OCI-LY1 (cell line): Measurements from ENCODE around the gene C13orf46.

Experiments
- H2AFZ ChIP-seq: fragments of 200-600 bp; sonication (generic), shearing (Covaris generic); 2 replicates; pipeline ENCODE4 v1.6.0; 2014; ENCODE audit warnings: antibody characterized with exemption, mild to moderate bottlenecking, low read length
- H3F3A ChIP-seq: fragments of 200-600 bp; sonication (generic), shearing (Covaris generic); 2 replicates; pipeline ENCODE4 v1.6.0; 2014; ENCODE audit warnings: mild to moderate bottlenecking, antibody characterized with exemption, low read length, moderate library complexity; ENCODE audit not compliant: insufficient read depth
- H3K27ac ChIP-seq: fragments of 200-600 bp; sonication (generic); 2 replicates; pipeline ENCODE4 v1.5.1; 2014; ENCODE audit warnings: low read length, mixed run types, mild to moderate bottlenecking, low read depth; ENCODE audit not compliant: poor library complexity, severe bottlenecking
- H3K27me3 ChIP-seq: fragments of 200-600 bp; sonication (generic); 2 replicates; pipeline ENCODE4 v1.6.0; 2014; ENCODE audit warnings: antibody characterized with exemption, mild to moderate bottlenecking, low read length, moderate library complexity; ENCODE audit not compliant: insufficient read depth
- H3K36me3 ChIP-seq: fragments of 200-600 bp; sonication (generic); 2 replicates; pipeline ENCODE4 v1.6.1; 2014; ENCODE audit warnings: mild to moderate bottlenecking, antibody characterized with exemption, low read length, moderate library complexity, mixed read lengths; ENCODE audit not compliant: insufficient read depth
- H3K4me1 ChIP-seq: fragments of 200-600 bp; sonication (generic); 2 replicates; pipeline ENCODE4 v1.5.1; 2014; ENCODE audit warnings: mild to moderate bottlenecking, low read length, moderate library complexity; ENCODE audit not compliant: insufficient read depth, severe bottlenecking
- H3K4me2 ChIP-seq: fragments of 200-600 bp; sonication (generic), shearing (Covaris generic); 2 replicates; pipeline ENCODE4 v1.6.1; 2014; ENCODE audit warnings: low read length
- H3K4me3 ChIP-seq: fragments of 200-600 bp; sonication (generic); 2 replicates; pipeline ENCODE4 v1.5.1; 2014; ENCODE audit warnings: low read length, low read depth, mild to moderate bottlenecking, mixed read lengths; ENCODE audit not compliant: poor library complexity, severe bottlenecking
- H3K79me2 ChIP-seq: fragments of 200-600 bp; shearing (Covaris generic); 2 replicates; pipeline ENCODE4 v1.6.1; 2016; ENCODE audit warnings: mixed run types, low read length, mixed read lengths; ENCODE audit not compliant: insufficient read depth
- H3K9ac ChIP-seq: fragments of 200-600 bp; sonication (generic), shearing (Covaris generic); 2 replicates; pipeline ENCODE4 v1.6.1; 2014; ENCODE audit warnings: mild to moderate bottlenecking, low read length, mixed read lengths
- H3K9me2 ChIP-seq: fragments of 200-600 bp; sonication (generic), shearing (Covaris generic); 2 replicates; pipeline ENCODE4 v1.6.1; 2014; ENCODE audit warnings: low read depth, mild to moderate bottlenecking, low read length, mixed read lengths
- H3K9me3 ChIP-seq: fragments of 200-600 bp; shearing (Covaris generic); 2 replicates; pipeline ENCODE4 v1.6.1; 2014; ENCODE audit warnings: low read length, mixed read lengths
- H4K20me1 ChIP-seq: fragments of 200-600 bp; sonication (generic), shearing (Covaris generic); 2 replicates; pipeline ENCODE4 v1.6.0; 2016; ENCODE audit warnings: mild to moderate bottlenecking, low read length; ENCODE audit not compliant: insufficient read depth
- CTCF ChIP-seq: fragments of 200-600 bp; sonication (generic), shearing (Covaris generic); IDR thresholded peaks from 2 replicates; pipeline ENCODE4 v1.5.1; 2017; ENCODE audit warnings: mild to moderate bottlenecking, antibody characterized with exemption, low read length, moderate library complexity, mixed read lengths
- EZH2 ChIP-seq: fragments of 200-600 bp; sonication (generic), shearing (Covaris generic); IDR thresholded peaks from 2 replicates; pipeline ENCODE4 v1.8.0; 2017; ENCODE audit warnings: borderline replicate concordance, mixed run types, mild to moderate bottlenecking, antibody characterized with exemption, low read length, moderate library complexity, mixed read lengths

C13orf46 gene

GRCh38 chr13:113973218-113974164, at the start of gene C13orf46:
C13orf46 (minus strand) TSS chr13:113974076; CDS start chr13:113973997, 79 bp downstream.
- no peak within 1 kb of the TSS for H3K27ac ChIP-seq
- H3K4me2 ChIP-seq: no peak within 1 kb of the TSS
- H3K27me3 ChIP-seq: no peaks in the 10 kb centered on the region; the same call in 1 of the 2 replicates
- no peaks in the 10 kb centered on the region for H4K20me1 ChIP-seq
- no peak within 1 kb of the TSS for H3K9ac ChIP-seq
- H3K36me3 ChIP-seq: peaks cover 36% of the 10 kb centered on the region
- TF ChIP-seq EZH2: no peak
- TF ChIP-seq CTCF: no peak
- no peaks in the 10 kb centered on the region for H3K4me1 ChIP-seq
- no peaks in the 10 kb centered on the region for H3K9me3 ChIP-seq
- H3F3A ChIP-seq: no peaks in the 10 kb centered on the region
- no peak within 1 kb of the TSS for H2AFZ ChIP-seq
- H3K9me2 ChIP-seq: no peaks in the 10 kb centered on the region
- H3K4me3 ChIP-seq: no peak within 1 kb of the TSS
- no peaks in the 10 kb centered on the region for H3K79me2 ChIP-seq

GRCh38 chr13:114022876-114023275, 49.0 kb upstream of the C13orf46 start:
- H3F3A ChIP-seq: no peaks in the 10 kb centered on the region; the same call in 1 of the 2 replicates
- peak overlapping the region; percentile 69 for H3K4me2 ChIP-seq
- peaks cover 79% of the 10 kb centered on the region for H3K4me1 ChIP-seq
- H2AFZ ChIP-seq: no peak overlapping the region
- H3K9me2 ChIP-seq: no peaks in the 10 kb centered on the region
- TF ChIP-seq CTCF (no peak), EZH2 (no peak)
- H3K4me3 ChIP-seq: peak overlapping the region; percentile 66
- no peaks in the 10 kb centered on the region for H3K79me2 ChIP-seq
- H4K20me1 ChIP-seq: no peaks in the 10 kb centered on the region
- H3K27me3 ChIP-seq: no peaks in the 10 kb centered on the region
- H3K27ac ChIP-seq: peak overlapping the region; percentile 94
- peak overlapping the region; percentile 65 for H3K9ac ChIP-seq
- H3K36me3 ChIP-seq: peaks cover 34% of the 10 kb centered on the region
- H3K9me3 ChIP-seq: no peaks in the 10 kb centered on the region

- Histone ChIP-seq H3K27ac (peak overlapping the region; percentile 94), H4K20me1 (no peaks in the 10 kb centered on the region), H3K36me3 (peaks cover 40% of the 10 kb centered on the region), H3K4me3 (peak overlapping the region; percentile 66), H3F3A (no peaks in the 10 kb centered on the region; the same call in 1 of the 2 replicates), H3K79me2 (no peaks in the 10 kb centered on the region), H3K27me3 (no peaks in the 10 kb centered on the region), H3K9me2 (no peaks in the 10 kb centered on the region), H3K9me3 (no peaks in the 10 kb centered on the region), H3K4me2 (peak overlapping the region; percentile 69), H2AFZ (no peak overlapping the region), H3K4me1 (peaks cover 73% of the 10 kb centered on the region), H3K9ac (peak overlapping the region; percentile 65; the same call in 1 of the 2 replicates)
- TF ChIP-seq CTCF (no peak), EZH2 (no peak)
These were observed 48.4 kb upstream of the C13orf46 start for GRCh38 chr13:114022309-114022669.
